A673 (cell line): ENCODE measurements around the gene TSPAN5.

ENCODE experiments used
- CTCF ChIP-seq: fragments of 300-800, 200-600 bp; sonication (generic); conservative IDR thresholded peaks from 2 replicates; pipeline ENCODE4 v1.5.1; 2017; ENCODE audit warnings: low read depth, mild to moderate bottlenecking, antibody characterized with exemption, low read length, moderate library complexity, mixed read lengths
- EZH2 ChIP-seq: fragments of 200-600 bp; sonication (generic); IDR thresholded peaks from 2 replicates; pipeline ENCODE4 v1.6.1; 2017; ENCODE audit warnings: borderline replicate concordance, low read depth, mild to moderate bottlenecking, mixed read lengths, antibody characterized with exemption, low read length; ENCODE audit not compliant: poor library complexity, severe bottlenecking

GRCh38 chr4:98672583-98673287 lies 14.3 kb upstream of the TSPAN5 start:
- TF ChIP-seq CTCF (no peak), EZH2 (no peak)
